Small intestine (tissue), 7 donors: Measurements from ENCODE around the gene TXLNA. TPM values are rescaled to one million over a fixed set of nuclear protein-coding genes. Genes with fewer than 3 reads are reported as not detected.

Experiments used
- DNase-seq, 2 donors: peaks; one replicate each; pipeline versions ENCODE4 v3.0.0 to v3.0.0-alpha.2; 2013
- FAIRE-seq: peaks from 2 replicates; lab custom pipeline; 2012; peaks lifted over from hg19 to GRCh38; lab: Jason Lieb, UNC
- H3K27ac ChIP-seq, 3 donors: one replicate each; pipeline ENCODE4 v1.5.1; 2013; ENCODE audit warnings: low read length in 2 of 3, mild to moderate bottlenecking in 2 of 3, control low read depth in 1 of 3, inconsistent platforms in 1 of 3, low read depth in 1 of 3, moderate library complexity in 1 of 3
- H3K27me3 ChIP-seq, 3 donors: one replicate each; pipeline ENCODE4 v1.6.1; 2013; ENCODE audit warnings: low read length in 3 of 3, inconsistent platforms in 1 of 3; ENCODE audit not compliant: control insufficient read depth in 3 of 3, insufficient read depth in 3 of 3
- H3K36me3 ChIP-seq, 3 donors: one replicate each; pipeline ENCODE4 v1.6.1; 2013; ENCODE audit warnings: low read length in 3 of 3, inconsistent platforms in 1 of 3, low read depth in 1 of 3, mild to moderate bottlenecking in 1 of 3, moderate library complexity in 1 of 3; ENCODE audit not compliant: control insufficient read depth in 3 of 3, insufficient read depth in 2 of 3
- H3K4me1 ChIP-seq, 3 donors: one replicate each; pipeline ENCODE4 v1.6.1; 2013; ENCODE audit warnings: low read length in 2 of 3, inconsistent platforms in 1 of 3, low read depth in 1 of 3, mild to moderate bottlenecking in 1 of 3, moderate library complexity in 1 of 3; ENCODE audit not compliant: control insufficient read depth in 3 of 3, insufficient read depth in 2 of 3
- H3K4me3 ChIP-seq, 3 donors: one replicate each; pipeline ENCODE4 v1.5.1; 2013; ENCODE audit warnings: low read length in 3 of 3, control low read depth in 1 of 3, inconsistent platforms in 1 of 3, low read depth in 1 of 3, mild to moderate bottlenecking in 1 of 3, moderate library complexity in 1 of 3
- H3K9me3 ChIP-seq, 2 donors: one replicate each; pipeline ENCODE4 v1.6.1; 2013; ENCODE audit warnings: low read depth in 1 of 2, low read length in 1 of 2; ENCODE audit not compliant: control insufficient read depth in 2 of 2, insufficient read depth in 1 of 2
- WGBS, 3 donors: extraction: QIAGEN DNeasy Blood & Tissue Kit; methylation state at CpG; one replicate each; pipeline ENCODE4 v1.1.7; 2013; 5-methylcytosine and 5-hydroxymethylcytosine counted together
- polyA plus RNA-seq, 4 donors: library from polyadenylated mRNA; stranded (reverse) in 3 of 4; unstranded in 1 of 4; fragments of 200-250 nt in 3 of 4; fragments of 120-200 nt in 1 of 4; gene quantifications; one replicate each; pipeline versions ENCODE4 v1.2.1 to v1.2.3, GENCODE V29; 2013
- donor health status: healthy with polysubstance abuse.
- donor health status: control.
- donor health status: control.
- donor health status: Bipolar disorder and iron deficiency.
- donor health status: healthy.

TXLNA gene
- polyA plus RNA-seq, 4 donors = 6.9 to 28.1 (median 18.1) TPM

DNA sequence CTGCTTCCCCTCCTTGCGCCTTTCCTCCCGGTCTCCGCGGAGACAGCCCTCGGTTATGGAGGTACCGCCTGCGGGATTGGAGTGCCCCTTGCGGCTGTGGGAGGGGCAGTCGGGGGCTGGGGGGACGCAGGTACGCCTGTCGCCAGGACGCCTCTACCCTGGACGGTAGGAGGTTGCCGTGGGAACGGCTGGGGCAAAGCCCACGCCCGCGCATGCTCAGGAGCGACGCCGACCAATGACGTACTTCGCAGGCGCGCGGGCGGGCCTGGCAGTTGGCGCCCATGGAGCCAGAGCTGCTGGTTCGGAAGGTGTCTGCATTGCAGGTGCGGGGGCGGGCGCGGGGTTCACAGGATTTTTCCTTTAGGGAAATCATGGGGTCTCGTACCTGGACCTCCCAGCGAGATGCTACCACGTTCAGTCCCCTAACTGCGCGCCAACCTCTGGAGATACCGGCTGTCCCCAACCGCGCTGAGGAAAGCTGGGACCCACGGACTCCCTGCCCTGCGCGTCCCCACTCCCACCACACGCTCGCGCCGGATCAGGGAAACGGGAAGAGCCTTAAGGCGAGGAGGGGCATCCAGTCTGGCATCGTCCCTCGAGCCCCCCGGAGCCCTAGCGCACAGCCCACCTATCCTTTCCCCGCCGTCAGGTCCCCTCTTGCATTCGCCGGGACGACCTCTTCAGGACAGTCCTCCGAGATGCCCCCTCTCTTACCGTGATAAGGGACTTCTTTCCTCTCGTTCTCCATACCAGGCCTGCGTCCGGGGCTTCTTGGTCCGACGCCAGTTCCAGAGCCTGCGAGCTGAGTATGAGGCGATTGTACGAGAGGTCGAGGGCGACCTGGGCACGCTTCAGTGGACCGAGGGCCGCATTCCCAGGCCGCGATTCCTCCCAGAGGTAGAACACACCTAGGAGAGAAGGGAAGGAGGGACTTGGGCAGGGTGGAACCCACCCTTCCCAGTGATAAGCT is 26.2 kb downstream of the TXLNA start, which contains the start of gene IQCC:
IQCC (plus strand) TSS at position 271 of the 970 bp plus-strand sequence; CDS start at position 282, 11 bp downstream.
- Histone ChIP-seq H3K4me3 (peak within 1 kb of the TSS; percentile 57 to 82 (median 63)), H3K27ac (peak within 1 kb of the TSS in 2 of 3 donors; percentile 13 to 48)
- FAIRE-seq = no peak

GRCh38 chr1:32208469-32208868 is 29.0 kb downstream of the TXLNA start:
- no peak for FAIRE-seq
- peaks cover 0 to 17% (median 4%) of the 10 kb centered on the region in 3 donors for H3K4me1 ChIP-seq
- H3K9me3 ChIP-seq = no peaks in the 10 kb centered on the region
- DNase-seq = no peak
- no peaks in the 10 kb centered on the region for H3K27me3 ChIP-seq
- peaks cover 0 to 26% (median 0%) of the 10 kb centered on the region in 3 donors for H3K36me3 ChIP-seq
- WGBS, 3 donors = 69 to 76% (median 75%) methylated on average over 5 to 6 of the region's 6 CpGs
- H3K27ac ChIP-seq = peak overlapping the region; percentile 34 to 78 (median 72)
- no peak overlapping the region for H3K4me3 ChIP-seq

More for the DNA sequence above, 26.2 kb downstream of the TXLNA start, which contains the start of gene IQCC:
- Histone ChIP-seq H3K4me1 (peaks cover 0 to 25% (median 4%) of the 10 kb centered on the region in 3 donors), H3K36me3 (peaks cover 0 to 15% (median 0%) of the 10 kb centered on the region in 3 donors), H3K27me3 (no peaks in the 10 kb centered on the region), H3K9me3 (no peaks in the 10 kb centered on the region)
- WGBS, 3 donors = 2% methylated on average over 71 to 77 of the region's 77 CpGs
- DNase-seq = peak; percentile 86 to 94

GRCh38 chr1:32208891-32209328 is 29.4 kb downstream of the TXLNA start, which contains the start of gene DCDC2B:
DCDC2B (plus strand) TSS chr1:32209089; CDS start chr1:32209094, 5 bp downstream.
- DNase-seq = peak; percentile 89 to 98
- Histone ChIP-seq H3K4me1 (peaks cover 0 to 17% (median 4%) of the 10 kb centered on the region in 3 donors), H3K9me3 (no peaks in the 10 kb centered on the region), H3K4me3 (no peak within 1 kb of the TSS), H3K27me3 (no peaks in the 10 kb centered on the region), H3K27ac (peak within 1 kb of the TSS; percentile 34 to 78 (median 72)), H3K36me3 (peaks cover 0 to 28% (median 0%) of the 10 kb centered on the region in 3 donors)
- 15 to 51% (median 50%) methylated on average over 5 of the region's 5 CpGs for WGBS, 3 donors
- FAIRE-seq = no peak

DNA sequence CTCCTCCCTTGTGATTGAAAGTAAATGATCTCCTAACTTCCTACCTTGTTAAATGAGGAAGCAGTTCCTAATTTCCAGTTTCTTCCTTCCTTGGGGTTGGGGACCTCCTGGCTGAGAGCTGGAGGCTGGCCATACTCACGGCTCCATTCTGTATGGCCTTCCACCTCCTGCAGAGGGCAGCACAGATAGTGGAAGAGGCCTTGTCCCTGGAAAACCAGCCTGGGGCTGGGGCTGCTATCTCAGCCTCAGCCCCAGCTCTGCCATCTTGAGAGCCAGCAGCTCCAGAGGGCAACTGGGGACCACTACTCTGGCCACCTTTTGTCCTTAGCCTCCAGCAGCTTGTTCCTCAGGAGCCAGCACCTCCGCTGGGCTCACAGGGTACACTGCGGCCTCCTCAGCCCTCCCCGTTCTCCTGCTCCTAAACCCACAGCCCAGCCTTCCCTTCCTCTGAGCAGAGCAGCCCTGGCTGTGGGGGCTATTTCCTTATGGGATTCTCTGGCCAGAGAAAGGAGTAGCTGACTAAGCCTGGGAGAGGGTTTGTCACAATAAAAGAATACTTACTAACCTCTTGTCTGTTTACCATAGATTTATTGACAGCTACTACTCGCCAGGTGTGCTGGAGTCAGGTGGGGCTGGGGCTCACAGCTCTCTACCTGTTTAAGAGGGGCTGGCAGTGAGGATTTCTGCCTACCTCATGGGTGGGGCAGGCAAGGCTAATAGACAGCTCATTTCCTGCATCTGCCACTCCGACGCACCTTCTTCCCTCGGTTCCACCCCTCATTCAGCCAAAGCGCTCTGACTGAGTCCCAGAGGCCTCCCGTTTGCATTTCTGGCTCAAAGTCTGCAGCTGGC is 36.4 kb downstream of the TXLNA start:
- 39 to 65% (median 58%) methylated on average over 10 of the region's 10 CpGs for WGBS, 3 donors
- FAIRE-seq = no peak

GRCh38 chr1:32216566-32216965 is 37.1 kb downstream of the TXLNA start:
- Histone ChIP-seq H3K9me3 (no peaks in the 10 kb centered on the region), H3K4me1 (peaks cover 0 to 23% (median 1%) of the 10 kb centered on the region in 3 donors), H3K27me3 (no peaks in the 10 kb centered on the region), H3K4me3 (no peak overlapping the region), H3K36me3 (peaks cover 0 to 49% (median 2%) of the 10 kb centered on the region in 3 donors), H3K27ac (peak overlapping the region; percentile 33 to 86 (median 75))
- DNase-seq (no peak), FAIRE-seq (no peak)
- 84 to 89% (median 86%) methylated on average over 5 of the region's 5 CpGs for WGBS, 3 donors

More for the DNA sequence above, 36.4 kb downstream of the TXLNA start:
- peaks cover 0 to 49% (median 2%) of the 10 kb centered on the region in 3 donors for H3K36me3 ChIP-seq
- H3K9me3 ChIP-seq = no peaks in the 10 kb centered on the region
- peak overlapping the region; percentile 32 to 86 (median 75) for H3K27ac ChIP-seq
- H3K27me3 ChIP-seq = no peaks in the 10 kb centered on the region
- peaks cover 0 to 17% (median 0%) of the 10 kb centered on the region in 3 donors for H3K4me1 ChIP-seq
- peak; percentile 75 to 84 for DNase-seq
- no peak overlapping the region for H3K4me3 ChIP-seq

GRCh38 chr1:32219022-32219421 is 39.5 kb downstream of the TXLNA start:
- H3K27me3 ChIP-seq = no peaks in the 10 kb centered on the region
- peaks cover 0 to 42% (median 2%) of the 10 kb centered on the region in 3 donors for H3K36me3 ChIP-seq
- H3K27ac ChIP-seq = no peak overlapping the region
- WGBS, 3 donors = 86 to 94% (median 91%) methylated on average over 7 of the region's 7 CpGs
- DNase-seq (no peak), FAIRE-seq (no peak)
- no peaks in the 10 kb centered on the region for H3K9me3 ChIP-seq
- H3K4me3 ChIP-seq = no peak overlapping the region
- H3K4me1 ChIP-seq = peaks cover 1 to 31% (median 4%) of the 10 kb centered on the region in 3 donors

GRCh38 chr1:32220746-32221580 is 41.5 kb downstream of the TXLNA start:
- Histone ChIP-seq H3K36me3 (peaks cover 0 to 40% (median 0%) of the 10 kb centered on the region in 3 donors), H3K27ac (peak overlapping the region in 1 of 3 donors; percentile 96), H3K4me1 (peaks cover 1 to 27% (median 4%) of the 10 kb centered on the region in 3 donors), H3K4me3 (peak overlapping the region in 2 of 3 donors; percentile 68 to 77), H3K27me3 (no peaks in the 10 kb centered on the region), H3K9me3 (no peaks in the 10 kb centered on the region)
- DNase-seq = no peak
- no peak for FAIRE-seq
- WGBS, 3 donors = 80 to 88% (median 84%) methylated on average over 4 of the region's 4 CpGs
